ENCODE results near the gene ARFGAP1.

GRCh38 chr20:63293871-63294535 lies 21.4 kb downstream of the ARFGAP1 start:
- no peak for TF ChIP-seq CTCF (IDR thresholded peaks at IDR 0.05)
- no peak for TF ChIP-seq PBX3 (IDR thresholded peaks at IDR 0.05)
- no peak for TF ChIP-seq ELK1 (IDR thresholded peaks at IDR 0.05; ENCODE audit: low read depth, low read length)
- TF ChIP-seq SMC3 (IDR thresholded peaks at IDR 0.05) = no peak
